GM19239 (cell line): ENCODE data around the gene ARHGEF25.
"Not testable (repeated sequence)": the region's sequence is repeated elsewhere in the genome, so short reads cannot be mapped to it uniquely, and the experiment has no call there.

ENCODE experiments used
- DNase-seq: peaks from one replicate; pipeline ENCODE4 v3.0.0; 2011; ENCODE audit warnings: low spot score; ENCODE audit not compliant: insufficient read length
- FAIRE-seq: peaks from 2 replicates; lab custom pipeline; 2011; peaks lifted over from hg19 to GRCh38; lab: Jason Lieb, UNC

Gene ARHGEF25

GRCh38 chr12:57606821-57607220 lies 4.4 kb upstream of the ARHGEF25 start:
- FAIRE-seq, result no peak
- no peak for DNase-seq

GRCh38 chr12:57607958-57608663 lies 3.1 kb upstream of the ARHGEF25 start:
- no peak for DNase-seq
- no peak for FAIRE-seq

GRCh38 chr12:57609101-57609780 lies 2.0 kb upstream of the ARHGEF25 start:
- FAIRE-seq (no peak), DNase-seq (no peak)

GRCh38 chr12:57609781-57610553 lies 1.3 kb upstream of the ARHGEF25 start:
- FAIRE-seq, result no peak
- no peak for DNase-seq

- DNase-seq, result no peak
- FAIRE-seq, result no peak
These were observed 604 bp upstream of the ARHGEF25 start for GRCh38 chr12:57610554-57611107.

- DNase-seq (no peak), FAIRE-seq (no peak)
These were observed 834 bp downstream of the ARHGEF25 start for GRCh38 chr12:57611827-57612710.

GRCh38 chr12:57612711-57613426 lies 1.6 kb downstream of the ARHGEF25 start:
- DNase-seq (no peak), FAIRE-seq (no peak)

GRCh38 chr12:57613427-57614109 lies 2.3 kb downstream of the ARHGEF25 start:
- DNase-seq (no peak), FAIRE-seq (no peak)

GRCh38 chr12:57614178-57614947 lies 3.1 kb downstream of the ARHGEF25 start:
- DNase-seq (peak; percentile 72), FAIRE-seq (peak; percentile 82)

- FAIRE-seq (no peak), DNase-seq (no peak)
These were observed 3.8 kb downstream of the ARHGEF25 start for GRCh38 chr12:57614948-57615500.

GRCh38 chr12:57615637-57616036 lies 4.4 kb downstream of the ARHGEF25 start:
- DNase-seq, result no peak
- no peak for FAIRE-seq

GRCh38 chr12:57616383-57617101 lies 5.3 kb downstream of the ARHGEF25 start:
- FAIRE-seq (no peak), DNase-seq (no peak)

GRCh38 chr12:57617942-57618341 lies 6.7 kb downstream of the ARHGEF25 start:
- FAIRE-seq (no peak), DNase-seq (no peak)

GRCh38 chr12:57618431-57618830 lies 7.2 kb downstream of the ARHGEF25 start:
- not testable (repeated sequence) for DNase-seq, FAIRE-seq

GRCh38 chr12:57618966-57619433 lies 7.8 kb downstream of the ARHGEF25 start:
- FAIRE-seq (no peak), DNase-seq (no peak)

- no peak for FAIRE-seq
- DNase-seq, result no peak
These were observed 8.4 kb downstream of the ARHGEF25 start for GRCh38 chr12:57619434-57620244.
